ENCODE data around the gene RFLNA. TPM values are rescaled to one million over a fixed set of nuclear protein-coding genes. Genes with fewer than 3 reads are reported as not detected.
A peak's percentile ranks its signal among the peaks of the same experiment; 100 is the strongest.

RFLNA gene
- total and polyA plus RNA-seq, 12 donors, result 0.13 to 0.49 (median 0.25) TPM; not detected in 6

DNA sequence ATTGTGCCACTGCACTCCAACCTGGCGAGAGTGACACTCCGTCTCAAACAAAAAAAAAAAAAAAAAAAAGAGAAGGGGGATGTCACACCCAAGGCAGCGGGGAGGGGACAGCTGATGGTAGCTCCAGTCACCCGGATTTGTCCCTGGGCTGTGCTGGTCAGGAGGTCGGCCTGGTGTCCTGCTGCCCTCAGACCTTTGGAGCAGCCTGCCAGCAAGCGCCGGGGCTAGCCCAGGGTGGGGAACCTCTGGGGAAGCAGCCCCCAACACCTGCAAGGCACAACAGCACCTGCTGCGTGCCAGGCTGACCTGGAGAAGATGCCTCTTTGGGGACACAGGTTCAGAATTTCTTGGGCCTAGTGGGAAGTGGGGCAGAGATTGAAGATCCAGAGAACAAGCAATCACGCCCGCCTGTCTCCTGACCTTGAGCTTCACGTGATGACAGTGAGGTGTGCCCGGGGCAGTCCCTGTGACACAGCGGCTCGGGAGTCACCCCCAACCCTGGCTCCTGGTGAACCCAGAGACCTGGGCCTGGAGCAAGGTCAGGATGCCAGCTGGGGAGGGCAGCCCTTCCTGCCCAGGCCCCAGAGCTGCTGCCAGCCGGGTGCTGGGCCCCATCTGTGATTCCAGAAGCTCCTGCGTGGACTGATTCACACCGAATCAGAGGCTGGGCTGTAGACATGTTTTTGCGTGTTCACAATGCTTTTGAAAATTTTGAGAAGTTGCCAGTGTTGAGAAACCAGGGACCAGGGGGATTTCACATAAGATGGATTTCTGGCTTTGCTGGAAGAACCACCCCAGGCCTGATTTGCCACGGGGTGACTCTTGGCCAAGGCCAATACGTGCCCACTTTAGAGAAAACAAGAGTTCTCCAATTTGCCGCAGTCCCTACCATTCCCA lies 66.4 kb downstream of the RFLNA start:
- intact Hi-C loops (cut with DNase I), result loop anchor here in 2 of 10 donors (10.0 kb wide), 2 partner anchors 203 to 403 kb away; partner anchors contain the start of gene NCOR2 (in 1 of the 2)
- WGBS, 2 donors, result 77 to 79% methylated on average over 21 of the region's 21 CpGs
- DNase-seq (no peak), ATAC-seq (no peak)
- H3K27ac ChIP-seq, result peak overlapping the region in 7 of 10 donors; percentile 35 to 81 (median 72)
- no peaks in the 10 kb centered on the region for H3K27me3 ChIP-seq
- H3K4me1 ChIP-seq, result peaks cover 37 to 77% (median 68%) of the 10 kb centered on the region in 9 donors
- TF ChIP-seq, protein P1, sequence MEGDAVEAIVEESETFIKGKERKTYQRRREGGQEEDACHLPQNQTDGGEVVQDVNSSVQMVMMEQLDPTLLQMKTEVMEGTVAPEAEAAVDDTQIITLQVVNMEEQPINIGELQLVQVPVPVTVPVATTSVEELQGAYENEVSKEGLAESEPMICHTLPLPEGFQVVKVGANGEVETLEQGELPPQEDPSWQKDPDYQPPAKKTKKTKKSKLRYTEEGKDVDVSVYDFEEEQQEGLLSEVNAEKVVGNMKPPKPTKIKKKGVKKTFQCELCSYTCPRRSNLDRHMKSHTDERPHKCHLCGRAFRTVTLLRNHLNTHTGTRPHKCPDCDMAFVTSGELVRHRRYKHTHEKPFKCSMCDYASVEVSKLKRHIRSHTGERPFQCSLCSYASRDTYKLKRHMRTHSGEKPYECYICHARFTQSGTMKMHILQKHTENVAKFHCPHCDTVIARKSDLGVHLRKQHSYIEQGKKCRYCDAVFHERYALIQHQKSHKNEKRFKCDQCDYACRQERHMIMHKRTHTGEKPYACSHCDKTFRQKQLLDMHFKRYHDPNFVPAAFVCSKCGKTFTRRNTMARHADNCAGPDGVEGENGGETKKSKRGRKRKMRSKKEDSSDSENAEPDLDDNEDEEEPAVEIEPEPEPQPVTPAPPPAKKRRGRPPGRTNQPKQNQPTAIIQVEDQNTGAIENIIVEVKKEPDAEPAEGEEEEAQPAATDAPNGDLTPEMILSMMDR (IDR thresholded peaks at IDR 0.05), result no peak
- no peaks in the 10 kb centered on the region for H3K9me3 ChIP-seq
- no peak overlapping the region for H3K4me3 ChIP-seq
- peaks cover 0 to 92% (median 26%) of the 10 kb centered on the region in 9 donors for H3K36me3 ChIP-seq

DNA sequence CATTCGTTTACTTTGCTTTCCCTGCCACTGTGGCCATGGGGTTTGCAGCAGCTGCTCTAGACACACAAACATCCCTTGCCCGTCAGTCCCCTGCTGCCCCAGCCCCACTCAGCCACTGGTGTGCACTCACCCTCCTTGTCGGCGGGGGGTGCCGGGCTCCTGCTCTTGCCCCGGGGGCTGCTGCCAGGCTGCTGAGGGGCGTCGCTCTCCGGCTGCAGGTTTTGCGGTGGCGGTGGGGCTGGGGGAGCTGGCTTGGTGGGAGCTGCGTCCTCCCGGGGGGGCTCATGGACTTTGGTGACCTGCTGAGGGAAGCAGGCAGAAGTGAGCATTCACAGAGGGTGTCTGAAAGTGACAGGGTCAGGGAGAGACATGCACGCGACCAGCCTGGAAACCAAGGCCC lies 67.1 kb downstream of the RFLNA start:
- intact Hi-C loops (cut with DNase I), result loop anchor here in 2 of 10 donors (10.0 kb wide), 2 partner anchors 203 to 403 kb away; partner anchors contain the start of gene NCOR2 (in 1 of the 2)
- TF ChIP-seq, protein P1 (IDR thresholded peaks at IDR 0.05), result no peak
- no peak for ATAC-seq
- DNase-seq, result no peak
- 94 to 98% methylated on average over 15 of the region's 15 CpGs for WGBS, 2 donors
- no peak overlapping the region for H3K4me3 ChIP-seq
- H3K4me1 ChIP-seq, result peaks cover 37 to 81% (median 70%) of the 10 kb centered on the region in 9 donors
- peaks cover 0 to 91% (median 19%) of the 10 kb centered on the region in 9 donors for H3K36me3 ChIP-seq
- H3K9me3 ChIP-seq, result no peaks in the 10 kb centered on the region
- H3K27me3 ChIP-seq, result no peaks in the 10 kb centered on the region
- peak overlapping the region in 4 of 10 donors; percentile 65 to 81 (median 76) for H3K27ac ChIP-seq

DNA sequence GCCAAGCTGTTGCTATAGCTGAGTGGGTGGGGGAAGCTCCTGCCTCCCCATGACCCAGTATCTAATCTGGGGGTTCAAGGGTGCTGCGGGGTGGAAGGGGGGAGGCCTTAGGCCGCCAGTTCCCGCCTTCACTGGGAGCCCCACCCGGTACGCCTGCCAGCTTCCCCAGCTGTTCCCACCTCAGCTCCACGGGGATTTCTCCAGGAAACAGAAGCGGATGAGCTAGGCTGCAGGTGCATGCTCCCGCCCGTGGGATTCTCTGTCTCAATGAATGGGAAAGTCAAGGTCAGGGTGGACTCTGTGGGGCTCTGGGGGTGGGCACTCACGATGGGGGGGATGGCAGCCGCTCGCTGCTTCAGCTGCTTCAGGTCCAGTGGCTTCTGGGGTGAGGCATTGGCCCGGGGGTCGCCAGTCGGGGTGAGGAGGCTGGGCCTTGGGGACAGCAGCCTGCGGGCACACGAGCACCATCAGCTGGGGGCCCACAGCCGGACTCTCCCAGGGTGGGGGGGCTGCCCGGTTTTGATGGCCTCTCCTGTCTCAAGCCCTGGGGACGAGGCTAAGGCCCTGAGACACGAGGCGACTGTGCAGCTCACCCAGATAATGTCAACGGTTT lies 68.6 kb downstream of the RFLNA start:
- TF ChIP-seq, protein P1 (IDR thresholded peaks at IDR 0.05), result no peak
- ATAC-seq (no peak), DNase-seq (no peak)
- Histone ChIP-seq H3K27ac (peak overlapping the region in 6 of 10 donors; percentile 20 to 81 (median 52)), H3K4me1 (peaks cover 51 to 92% (median 82%) of the 10 kb centered on the region in 9 donors), H3K9me3 (no peaks in the 10 kb centered on the region), H3K36me3 (peaks cover 0 to 91% (median 8%) of the 10 kb centered on the region in 9 donors), H3K4me3 (no peak overlapping the region), H3K27me3 (no peaks in the 10 kb centered on the region)
- WGBS, 2 donors, result 54 to 70% methylated on average over 23 of the region's 23 CpGs
- intact Hi-C loops (cut with DNase I), result loop anchor here in 2 of 10 donors (10.0 kb wide), 2 partner anchors 201 to 401 kb away; partner anchors contain the start of gene NCOR2 (in 1 of the 2)

DNA sequence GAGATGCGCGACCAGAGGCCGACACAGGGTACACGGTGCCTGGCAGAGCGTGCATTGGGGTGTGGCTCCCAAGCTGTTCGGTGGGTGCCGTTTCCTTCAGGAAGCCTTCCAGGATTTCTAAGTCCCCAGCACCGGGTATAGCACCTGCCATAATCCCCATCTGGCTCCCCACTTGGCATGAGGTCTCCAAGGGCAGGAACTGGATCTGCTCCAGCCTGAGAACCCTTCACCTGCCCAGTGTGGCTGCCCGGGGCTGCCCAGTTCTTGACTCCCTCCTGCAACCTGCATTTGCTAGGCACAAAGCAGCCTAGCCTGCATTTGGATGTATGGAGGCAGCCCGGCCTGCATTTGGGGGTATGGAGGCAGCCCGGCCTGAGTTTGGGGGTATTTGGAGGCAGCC lies 69.7 kb downstream of the RFLNA start:
- peaks cover 0 to 91% (median 6%) of the 10 kb centered on the region in 9 donors for H3K36me3 ChIP-seq
- 86 to 88% methylated on average over 11 of the region's 11 CpGs for WGBS, 2 donors
- no peak for ATAC-seq
- H3K4me3 ChIP-seq, result no peak overlapping the region
- H3K9me3 ChIP-seq, result no peaks in the 10 kb centered on the region
- H3K27ac ChIP-seq, result peak overlapping the region in 3 of 10 donors; percentile 46 to 65 (median 57)
- intact Hi-C loops (cut with DNase I), result loop anchor here in 2 of 10 donors (10.0 kb wide), 2 partner anchors 200 to 400 kb away; partner anchors contain the start of gene NCOR2 (in 1 of the 2)
- no peak for DNase-seq
- no peaks in the 10 kb centered on the region for H3K27me3 ChIP-seq
- H3K4me1 ChIP-seq, result peaks cover 51 to 92% (median 82%) of the 10 kb centered on the region in 9 donors
- TF ChIP-seq, protein P1 (IDR thresholded peaks at IDR 0.05), result no peak
